Neural cell (in vitro differentiated cells): ENCODE measurements around the gene PRKG1. TPM values are rescaled to one million over a fixed set of nuclear protein-coding genes. Genes with fewer than 3 reads are reported as not detected.

ENCODE experiments used
- H2AFZ ChIP-seq: fragments of 200-600, 300-800 bp; sonication (generic), shearing (Covaris generic); 2 replicates; pipeline ENCODE4 v1.6.0; 2014; ENCODE audit warnings: low read depth, mild to moderate bottlenecking, antibody characterized with exemption, low read length, moderate library complexity
- H3F3A ChIP-seq: fragments of 200-600 bp; shearing (Covaris generic); 2 replicates; pipeline ENCODE4 v1.6.1; 2016; ENCODE audit warnings: mild to moderate bottlenecking, moderate library complexity, mixed read lengths, antibody characterized with exemption, low read length; ENCODE audit not compliant: insufficient read depth, poor library complexity, severe bottlenecking
- H3K27ac ChIP-seq: fragments of 200-600, 300-800 bp; sonication (generic), shearing (Covaris generic); 2 replicates; pipeline ENCODE4 v1.5.1; 2014; ENCODE audit warnings: mild to moderate bottlenecking, low read length, moderate library complexity
- H3K27me3 ChIP-seq: fragments of 300-800, 200-600 bp; sonication (generic), shearing (Covaris generic); 2 replicates; pipeline ENCODE4 v1.6.0; 2014; ENCODE audit warnings: mild to moderate bottlenecking, low read depth, low read length, moderate library complexity; ENCODE audit not compliant: insufficient read depth
- H3K36me3 ChIP-seq: fragments of 300-800, 200-600 bp; sonication (generic), shearing (Covaris generic); 2 replicates; pipeline ENCODE4 v1.5.1; 2014; ENCODE audit warnings: mild to moderate bottlenecking, antibody characterized with exemption, low read length, moderate library complexity; ENCODE audit not compliant: insufficient read depth
- H3K4me2 ChIP-seq: fragments of 300-800, 200-600 bp; sonication (generic), shearing (Covaris generic); 2 replicates; pipeline ENCODE4 v1.6.0; 2014; ENCODE audit warnings: mild to moderate bottlenecking, low read length
- H3K4me3 ChIP-seq: fragments of 300-800, 200-600 bp; sonication (generic), shearing (Covaris generic); 2 replicates; pipeline ENCODE4 v1.5.1; 2014; ENCODE audit warnings: mild to moderate bottlenecking, low read length, moderate library complexity
- H3K79me2 ChIP-seq: fragments of 200-600 bp; shearing (Covaris generic); replicated peaks from 2 replicates; pipeline ENCODE4 v1.6.0; 2014; ENCODE audit warnings: mild to moderate bottlenecking, low read length, moderate library complexity; ENCODE audit not compliant: insufficient read depth
- H3K9ac ChIP-seq: fragments of 300-800, 200-600 bp; sonication (generic), shearing (Covaris generic); 2 replicates; pipeline ENCODE4 v1.6.1; 2016; ENCODE audit warnings: mild to moderate bottlenecking, low read length, mixed read lengths
- H3K9me2 ChIP-seq: fragments of 200-600 bp; shearing (Covaris generic); 2 replicates; pipeline ENCODE4 v1.6.1; 2016; ENCODE audit warnings: mild to moderate bottlenecking, low read length, mixed read lengths; ENCODE audit not compliant: insufficient read depth
- H3K9me3 ChIP-seq: fragments of 200-600, 300-800 bp; sonication (generic), shearing (Covaris generic); 2 replicates; pipeline ENCODE4 v1.6.1; 2016; ENCODE audit warnings: mild to moderate bottlenecking, mixed run types, low read length, moderate library complexity, mixed read lengths
- H4K20me1 ChIP-seq: fragments of 200-600 bp; shearing (Covaris generic); 2 replicates; pipeline ENCODE4 v1.6.1; 2016; ENCODE audit warnings: mild to moderate bottlenecking, mixed run types; ENCODE audit not compliant: insufficient read depth
- CTCF ChIP-seq: fragments of 450-650 bp; IDR thresholded peaks from 2 replicates; pipeline ENCODE4 v1.5.1; 2014; ENCODE audit warnings: antibody characterized with exemption, mild to moderate bottlenecking, moderate library complexity; ENCODE audit not compliant: poor library complexity, severe bottlenecking
- EP300 ChIP-seq: fragments of 450-650 bp; conservative IDR thresholded peaks from 2 replicates; pipeline ENCODE4 v1.6.1; 2014; ENCODE audit warnings: antibody characterized with exemption, mild to moderate bottlenecking, moderate library complexity; ENCODE audit not compliant: poor library complexity, severe bottlenecking
- EZH2 ChIP-seq: fragments of 200-600, 300-800 bp; shearing (Covaris generic), sonication (generic); IDR thresholded peaks from 2 replicates; pipeline ENCODE4 v1.6.1; 2014; ENCODE audit warnings: antibody characterized with exemption, low read length, borderline replicate concordance, mild to moderate bottlenecking; ENCODE audit not compliant: insufficient read depth, poor library complexity, severe bottlenecking
- MXI1 ChIP-seq: fragments of 450-650 bp; conservative IDR thresholded peaks from 2 replicates; pipeline ENCODE4 v1.6.1; 2014; ENCODE audit warnings: antibody characterized with exemption, mild to moderate bottlenecking; ENCODE audit not compliant: poor library complexity, severe bottlenecking
- POLR2AphosphoS5 ChIP-seq: IDR thresholded peaks from 2 replicates; pipeline ENCODE4 v1.6.1; 2012
- RAD21 ChIP-seq: fragments of 450-650 bp; conservative IDR thresholded peaks from 2 replicates; pipeline ENCODE4 v1.6.1; 2014; ENCODE audit warnings: antibody characterized with exemption, mild to moderate bottlenecking, moderate library complexity
- SMC3 ChIP-seq: fragments of 450-650 bp; conservative IDR thresholded peaks from 2 replicates; pipeline ENCODE4 v1.6.1; 2014; ENCODE audit warnings: antibody characterized with exemption, mild to moderate bottlenecking, moderate library complexity; ENCODE audit not compliant: poor library complexity
- TAF1 ChIP-seq: IDR thresholded peaks from 2 replicates; pipeline ENCODE4 v1.6.1; 2012; ENCODE audit warnings: low read depth
- polyA plus RNA-seq: library from polyadenylated mRNA; depleted of rRNA; stranded (reverse); fragments of >200 nt; gene quantifications from 2 replicates; pipeline ENCODE4 v1.2.3, GENCODE V29; 2014
- TF ChIP-seq, protein P1 (sequence below): IDR thresholded peaks from 2 replicates; pipeline ENCODE4 v1.6.1; 2012; ENCODE audit warnings: borderline replicate concordance

PRKG1 gene
- polyA plus RNA-seq, 1 donor from 2014 or later, result 2.2 TPM

- no peaks in the 10 kb centered on the region for H3F3A ChIP-seq
- H3K4me3 ChIP-seq, result no peak overlapping the region
- no peaks in the 10 kb centered on the region for H3K27me3 ChIP-seq
- H3K9me3 ChIP-seq, result no peaks in the 10 kb centered on the region
- no peaks in the 10 kb centered on the region for H4K20me1 ChIP-seq
- H3K9ac ChIP-seq, result no peak overlapping the region
- H3K4me2 ChIP-seq, result no peak overlapping the region
- H3K9me2 ChIP-seq, result no peaks in the 10 kb centered on the region
- H3K79me2 ChIP-seq, result no peaks in the 10 kb centered on the region
- no peak overlapping the region for H3K27ac ChIP-seq
- H3K36me3 ChIP-seq, result no peaks in the 10 kb centered on the region
- no peak for TF ChIP-seq CTCF
- TF ChIP-seq MXI1, result no peak
- no peak for TF ChIP-seq TAF1
- TF ChIP-seq EZH2, result no peak
- TF ChIP-seq EP300, result no peak
- TF ChIP-seq RAD21, result no peak
- no peak for TF ChIP-seq POLR2AphosphoS5
- TF ChIP-seq SMC3, result no peak
- TF ChIP-seq, protein P1, sequence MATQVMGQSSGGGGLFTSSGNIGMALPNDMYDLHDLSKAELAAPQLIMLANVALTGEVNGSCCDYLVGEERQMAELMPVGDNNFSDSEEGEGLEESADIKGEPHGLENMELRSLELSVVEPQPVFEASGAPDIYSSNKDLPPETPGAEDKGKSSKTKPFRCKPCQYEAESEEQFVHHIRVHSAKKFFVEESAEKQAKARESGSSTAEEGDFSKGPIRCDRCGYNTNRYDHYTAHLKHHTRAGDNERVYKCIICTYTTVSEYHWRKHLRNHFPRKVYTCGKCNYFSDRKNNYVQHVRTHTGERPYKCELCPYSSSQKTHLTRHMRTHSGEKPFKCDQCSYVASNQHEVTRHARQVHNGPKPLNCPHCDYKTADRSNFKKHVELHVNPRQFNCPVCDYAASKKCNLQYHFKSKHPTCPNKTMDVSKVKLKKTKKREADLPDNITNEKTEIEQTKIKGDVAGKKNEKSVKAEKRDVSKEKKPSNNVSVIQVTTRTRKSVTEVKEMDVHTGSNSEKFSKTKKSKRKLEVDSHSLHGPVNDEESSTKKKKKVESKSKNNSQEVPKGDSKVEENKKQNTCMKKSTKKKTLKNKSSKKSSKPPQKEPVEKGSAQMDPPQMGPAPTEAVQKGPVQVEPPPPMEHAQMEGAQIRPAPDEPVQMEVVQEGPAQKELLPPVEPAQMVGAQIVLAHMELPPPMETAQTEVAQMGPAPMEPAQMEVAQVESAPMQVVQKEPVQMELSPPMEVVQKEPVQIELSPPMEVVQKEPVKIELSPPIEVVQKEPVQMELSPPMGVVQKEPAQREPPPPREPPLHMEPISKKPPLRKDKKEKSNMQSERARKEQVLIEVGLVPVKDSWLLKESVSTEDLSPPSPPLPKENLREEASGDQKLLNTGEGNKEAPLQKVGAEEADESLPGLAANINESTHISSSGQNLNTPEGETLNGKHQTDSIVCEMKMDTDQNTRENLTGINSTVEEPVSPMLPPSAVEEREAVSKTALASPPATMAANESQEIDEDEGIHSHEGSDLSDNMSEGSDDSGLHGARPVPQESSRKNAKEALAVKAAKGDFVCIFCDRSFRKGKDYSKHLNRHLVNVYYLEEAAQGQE, result no peak
- no peak overlapping the region for H2AFZ ChIP-seq
Measured at GRCh38 chr10:52212062-52212461, 1137.8 kb downstream of the PRKG1 start.

GRCh38 chr10:52212802-52213201 is 1138.5 kb downstream of the PRKG1 start:
- Histone ChIP-seq H3K9me2 (no peaks in the 10 kb centered on the region), H3K9ac (no peak overlapping the region), H3K4me3 (no peak overlapping the region), H3K79me2 (no peaks in the 10 kb centered on the region), H3F3A (no peaks in the 10 kb centered on the region), H2AFZ (no peak overlapping the region), H3K27me3 (no peaks in the 10 kb centered on the region), H4K20me1 (no peaks in the 10 kb centered on the region), H3K4me2 (no peak overlapping the region), H3K9me3 (no peaks in the 10 kb centered on the region), H3K27ac (no peak overlapping the region), H3K36me3 (no peaks in the 10 kb centered on the region)
- TF ChIP-seq RAD21 (no peak), SMC3 (no peak), MXI1 (no peak), TAF1 (no peak), EZH2 (no peak), EP300 (no peak), POLR2AphosphoS5 (no peak), CTCF (no peak)
- TF ChIP-seq, protein P1, result no peak
